ENCODE measurements around the gene ARVCF.

Gene ARVCF

GRCh38 chr22:20031732-20032406 lies 15.2 kb upstream of the ARVCF start:
- DNase-seq (ENCODE audit: low spot score), result no peak

GRCh38 chr22:20029550-20030225 lies 13.1 kb upstream of the ARVCF start:
- no peak for DNase-seq (ENCODE audit: low spot score)

- no peak for DNase-seq (ENCODE audit: low spot score)
Measured at GRCh38 chr22:20028855-20029549, 12.4 kb upstream of the ARVCF start.

GRCh38 chr22:20027966-20028854 lies 11.6 kb upstream of the ARVCF start:
- no peak for DNase-seq (ENCODE audit: low spot score)

- DNase-seq (ENCODE audit: low spot score), result no peak
Measured at GRCh38 chr22:20026996-20027601, 10.5 kb upstream of the ARVCF start.

- peak; percentile 75 for DNase-seq (ENCODE audit: low spot score)
Measured at GRCh38 chr22:20026204-20026908, 9.7 kb upstream of the ARVCF start.

- DNase-seq (ENCODE audit: low spot score), result no peak
Measured at GRCh38 chr22:20025401-20026203, 9.0 kb upstream of the ARVCF start.

- DNase-seq (ENCODE audit: low spot score), result no peak
Measured at GRCh38 chr22:20024650-20025397, 8.2 kb upstream of the ARVCF start.

- DNase-seq (ENCODE audit: low spot score), result no peak
Measured at GRCh38 chr22:20024225-20024624, 7.6 kb upstream of the ARVCF start.

- no peak for DNase-seq (ENCODE audit: low spot score)
Measured at GRCh38 chr22:20022978-20023613, 6.5 kb upstream of the ARVCF start.

GRCh38 chr22:20022231-20022977 lies 5.8 kb upstream of the ARVCF start:
- no peak for DNase-seq (ENCODE audit: low spot score)

GRCh38 chr22:20021196-20022181 lies 4.9 kb upstream of the ARVCF start:
- peak; percentile 90 for DNase-seq (ENCODE audit: low spot score)

- peak; percentile 90 for DNase-seq (ENCODE audit: low spot score)
Measured at GRCh38 chr22:20020533-20021195, 4.0 kb upstream of the ARVCF start, which contains the start of gene TANGO2. Gene TANGO2 (plus strand): TSS chr22:20021110. CDS start chr22:20036799, 15,689 bp downstream.

GRCh38 chr22:20019661-20020532 lies 3.3 kb upstream of the ARVCF start:
- DNase-seq (ENCODE audit: low spot score), result no peak

GRCh38 chr22:20018001-20018400 lies 1.4 kb upstream of the ARVCF start:
- no peak for DNase-seq (ENCODE audit: low spot score)
